PC-9 (cell line): Measurements from ENCODE around the gene TBC1D22A.

Experiments
- EZH2 ChIP-seq: fragments of 200-600 bp; sonication (generic); IDR thresholded peaks from 2 replicates; pipeline ENCODE4 v1.8.0; 2017; ENCODE audit warnings: antibody characterized with exemption, low read depth
- TF ChIP-seq, protein P1 (sequence below): fragments of 200-600 bp; sonication (generic); conservative IDR thresholded peaks from 2 replicates; pipeline ENCODE4 v1.6.1; 2017; ENCODE audit warnings: mixed run types, antibody characterized with exemption, mild to moderate bottlenecking, moderate library complexity

DNA sequence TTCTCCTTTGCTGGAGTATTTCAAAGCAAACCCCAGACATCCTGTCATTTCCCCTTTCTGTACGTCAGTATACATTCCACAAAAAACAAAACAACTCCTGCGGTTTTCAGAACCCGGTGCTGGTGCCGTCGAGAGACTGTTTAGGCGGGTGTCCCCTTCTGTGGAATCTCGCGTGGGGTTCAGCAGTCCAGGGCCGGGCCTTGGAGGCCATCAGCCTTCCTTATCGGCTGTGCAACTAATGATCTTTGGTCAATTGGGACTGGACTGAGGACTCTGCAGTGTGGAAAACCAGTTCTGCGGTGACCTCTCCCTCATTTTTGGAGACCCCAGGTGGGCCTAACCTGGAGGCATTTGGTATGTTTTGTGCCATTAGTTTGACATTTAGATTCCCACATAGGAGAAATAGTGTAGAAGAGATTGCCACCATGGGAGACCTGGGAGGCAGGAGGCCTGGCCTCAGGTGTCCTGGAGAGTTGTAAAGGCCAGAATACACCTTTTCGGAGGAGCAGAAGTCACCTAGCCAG is 84.4 kb downstream of the TBC1D22A start:
- TF ChIP-seq, protein P1, sequence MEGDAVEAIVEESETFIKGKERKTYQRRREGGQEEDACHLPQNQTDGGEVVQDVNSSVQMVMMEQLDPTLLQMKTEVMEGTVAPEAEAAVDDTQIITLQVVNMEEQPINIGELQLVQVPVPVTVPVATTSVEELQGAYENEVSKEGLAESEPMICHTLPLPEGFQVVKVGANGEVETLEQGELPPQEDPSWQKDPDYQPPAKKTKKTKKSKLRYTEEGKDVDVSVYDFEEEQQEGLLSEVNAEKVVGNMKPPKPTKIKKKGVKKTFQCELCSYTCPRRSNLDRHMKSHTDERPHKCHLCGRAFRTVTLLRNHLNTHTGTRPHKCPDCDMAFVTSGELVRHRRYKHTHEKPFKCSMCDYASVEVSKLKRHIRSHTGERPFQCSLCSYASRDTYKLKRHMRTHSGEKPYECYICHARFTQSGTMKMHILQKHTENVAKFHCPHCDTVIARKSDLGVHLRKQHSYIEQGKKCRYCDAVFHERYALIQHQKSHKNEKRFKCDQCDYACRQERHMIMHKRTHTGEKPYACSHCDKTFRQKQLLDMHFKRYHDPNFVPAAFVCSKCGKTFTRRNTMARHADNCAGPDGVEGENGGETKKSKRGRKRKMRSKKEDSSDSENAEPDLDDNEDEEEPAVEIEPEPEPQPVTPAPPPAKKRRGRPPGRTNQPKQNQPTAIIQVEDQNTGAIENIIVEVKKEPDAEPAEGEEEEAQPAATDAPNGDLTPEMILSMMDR, result no peak
- no peak for TF ChIP-seq EZH2
